ENCODE measurements around the gene MDK. TPM values are rescaled to one million over a fixed set of nuclear protein-coding genes. Genes with fewer than 3 reads are reported as not detected.

MDK gene, protein sequence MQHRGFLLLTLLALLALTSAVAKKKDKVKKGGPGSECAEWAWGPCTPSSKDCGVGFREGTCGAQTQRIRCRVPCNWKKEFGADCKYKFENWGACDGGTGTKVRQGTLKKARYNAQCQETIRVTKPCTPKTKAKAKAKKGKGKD
- total RNA-seq = 2,973 and 4,339 TPM in 2 replicates
- polyA plus RNA-seq = 3,396 and 3,769 TPM in 2 replicates

DNA sequence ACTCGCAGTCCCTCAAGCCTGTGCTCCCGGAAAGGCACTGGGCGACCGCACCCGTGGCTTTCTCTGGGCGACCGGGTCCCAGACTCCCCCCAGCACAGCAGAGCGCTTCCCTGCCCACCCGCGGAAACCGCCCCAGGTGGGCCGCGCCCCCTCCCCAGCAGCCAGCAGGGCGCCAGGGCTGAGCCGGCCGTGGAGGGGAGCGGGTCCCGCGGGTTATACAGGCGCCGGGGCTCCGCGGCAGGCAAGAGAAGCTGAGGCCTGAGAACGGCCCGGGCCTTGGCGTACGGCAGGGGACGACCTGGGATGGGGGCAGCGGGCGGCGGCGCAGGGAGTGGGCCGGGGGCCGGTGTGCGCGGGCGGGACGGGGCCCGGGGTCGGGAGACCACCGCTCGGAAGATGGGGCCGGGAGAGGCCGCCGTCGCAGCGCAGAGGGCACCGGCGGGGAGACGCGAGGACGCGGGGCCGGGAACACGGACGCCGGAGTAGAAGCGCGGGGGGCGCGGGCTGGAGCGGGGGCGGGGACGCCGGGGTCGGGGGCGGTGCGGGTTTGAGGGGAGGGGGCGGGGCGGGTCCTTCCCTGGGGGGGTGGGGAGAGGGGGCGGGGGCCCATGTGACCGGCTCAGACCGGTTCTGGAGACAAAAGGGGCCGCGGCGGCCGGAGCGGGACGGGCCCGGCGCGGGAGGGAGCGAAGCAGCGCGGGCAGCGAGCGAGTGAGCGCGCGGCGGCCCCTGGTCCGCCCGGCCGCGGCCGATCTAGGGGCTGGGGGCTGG lies at the start of gene MDK:
TSS of gene MDK (plus strand) at position 622 of the 771 bp plus-strand sequence. CDS start 389 bp downstream, outside the sequence.
- Histone ChIP-seq H3K9me3 (ENCODE audit: low read depth) (no peaks in the 10 kb centered on the region), H3K27ac (peak within 1 kb of the TSS; percentile 98), H3K4me1 (ENCODE audit: low read depth) (peaks cover 8% of the 10 kb centered on the region), H3K27me3 (no peaks in the 10 kb centered on the region), H3K4me3 (peak within 1 kb of the TSS; percentile 63), H3K36me3 (peaks cover 7% of the 10 kb centered on the region)
- DNase-seq (ENCODE audit: low read depth in 1 of 2, low spot score in 1 of 2) = peak; percentile 56 to 88
- TF ChIP-seq CTCF (IDR thresholded peaks at IDR 0.05; ENCODE audit: low read depth, low read length) = no peak

DNA sequence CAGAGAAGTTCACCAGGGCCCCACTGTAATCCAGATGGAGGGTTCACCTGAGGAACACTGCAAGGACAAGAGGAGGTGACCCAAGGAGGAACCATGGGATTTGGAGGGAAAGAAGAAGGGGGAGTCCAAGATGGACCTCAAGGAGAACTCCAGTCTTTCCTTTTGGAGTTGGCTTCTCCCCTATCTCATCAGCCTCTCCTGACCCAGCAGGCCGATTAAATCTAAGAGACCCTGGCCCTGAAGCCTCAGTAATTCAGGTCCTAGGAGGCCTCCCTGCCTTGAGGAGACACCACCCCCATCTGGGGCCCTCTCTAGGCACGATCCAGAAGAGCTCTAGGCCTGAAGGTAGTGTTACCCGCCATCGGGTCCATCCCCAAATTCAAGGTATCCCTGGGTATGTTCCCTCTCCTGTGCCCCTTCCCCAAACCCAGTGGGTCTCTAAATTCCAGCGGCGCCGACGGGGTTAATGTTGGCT lies 49.3 kb upstream of the MDK start:
- TF ChIP-seq CTCF (IDR thresholded peaks at IDR 0.05; ENCODE audit: low read depth, low read length) = no peak
- DNase-seq (ENCODE audit: low read depth in 1 of 2, low spot score in 1 of 2) = no peak
- H3K4me3 ChIP-seq = peak overlapping the region; percentile 49
- peaks cover 8% of the 10 kb centered on the region for H3K4me1 ChIP-seq (ENCODE audit: low read depth)
- H3K27ac ChIP-seq = no peak overlapping the region
- no peaks in the 10 kb centered on the region for H3K36me3 ChIP-seq
- no peaks in the 10 kb centered on the region for H3K9me3 ChIP-seq (ENCODE audit: low read depth)
- peaks cover 4% of the 10 kb centered on the region for H3K27me3 ChIP-seq

DNA sequence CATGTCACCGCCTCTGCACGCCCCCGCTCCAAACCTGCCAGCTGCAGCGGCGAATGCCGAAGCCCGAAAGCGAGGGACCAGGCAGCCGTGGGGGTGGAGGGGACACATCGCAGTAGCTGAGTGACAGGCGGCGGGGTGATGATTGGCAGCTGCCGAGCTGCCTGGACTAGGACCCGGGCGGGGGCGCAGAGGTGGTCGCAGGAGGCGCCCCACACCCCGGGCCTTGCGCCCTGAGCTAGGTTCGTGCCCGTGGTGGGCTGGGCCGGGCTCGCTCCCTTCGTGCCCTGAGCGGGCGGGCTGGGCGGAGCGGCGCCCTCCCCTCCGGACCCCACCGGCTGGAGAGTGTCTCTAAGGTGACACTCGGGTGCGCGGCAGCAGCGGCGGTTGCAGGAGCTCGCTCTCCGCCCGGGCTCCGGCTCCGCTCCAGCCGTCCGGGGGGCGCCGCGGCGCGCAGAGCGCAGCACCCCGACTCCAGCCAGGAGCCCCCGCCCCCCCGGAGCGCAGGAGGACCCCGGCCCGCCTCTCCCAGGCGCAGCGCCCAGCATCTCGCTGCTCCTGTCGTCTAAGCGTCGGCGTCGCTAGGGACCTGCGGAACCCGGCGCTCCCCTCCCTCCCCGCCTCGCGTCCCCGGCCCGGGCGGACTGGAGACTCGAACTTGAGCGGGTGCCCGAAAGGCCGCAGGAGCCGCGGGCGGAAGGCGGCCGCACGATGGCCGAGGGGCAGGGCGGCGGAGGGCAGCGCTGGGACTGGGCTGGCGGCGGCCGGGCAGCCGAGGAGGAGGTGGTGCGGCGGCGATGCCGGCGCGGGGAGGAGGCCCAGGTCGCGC lies 48.7 kb upstream of the MDK start:
- Histone ChIP-seq H3K4me1 (ENCODE audit: low read depth) (peaks cover 8% of the 10 kb centered on the region), H3K9me3 (ENCODE audit: low read depth) (no peaks in the 10 kb centered on the region), H3K4me3 (peak overlapping the region; percentile 49), H3K27me3 (peaks cover 4% of the 10 kb centered on the region), H3K36me3 (no peaks in the 10 kb centered on the region), H3K27ac (no peak overlapping the region)
- DNase-seq (ENCODE audit: low read depth in 1 of 2, low spot score in 1 of 2) = peak in 1 of 2 donors; percentile 67
- no peak for TF ChIP-seq CTCF (IDR thresholded peaks at IDR 0.05; ENCODE audit: low read depth, low read length)

DNA sequence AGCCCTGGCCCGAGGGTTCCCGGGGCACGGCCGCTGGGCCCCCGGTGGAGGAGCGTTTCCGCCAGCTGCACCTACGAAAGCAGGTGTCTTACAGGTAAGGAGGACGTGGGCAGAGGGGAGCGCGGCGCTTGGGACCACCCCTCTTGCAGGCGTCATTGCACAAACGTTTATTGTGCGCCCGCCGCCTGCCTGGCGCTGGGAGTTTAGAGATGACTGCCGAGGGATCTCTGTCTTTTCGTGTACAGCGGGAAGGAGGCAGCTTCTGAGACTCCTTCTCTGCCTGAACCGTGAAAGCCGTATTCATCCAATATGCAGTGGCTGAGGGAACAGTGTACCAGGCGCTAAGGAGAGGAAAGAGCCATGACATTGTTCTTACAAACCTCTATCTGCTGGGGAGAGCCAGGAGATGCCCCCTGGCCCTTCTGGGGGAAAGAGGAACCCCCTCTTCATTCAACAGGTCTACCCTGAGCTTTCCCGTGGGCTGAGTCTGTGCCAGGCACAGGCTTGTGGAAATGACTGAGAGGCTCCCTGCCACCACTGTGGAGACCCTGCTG lies 48.0 kb upstream of the MDK start:
- no peak for TF ChIP-seq CTCF (IDR thresholded peaks at IDR 0.05; ENCODE audit: low read depth, low read length)
- Histone ChIP-seq H3K27ac (no peak overlapping the region), H3K36me3 (no peaks in the 10 kb centered on the region), H3K9me3 (ENCODE audit: low read depth) (no peaks in the 10 kb centered on the region), H3K4me3 (peak overlapping the region; percentile 49), H3K27me3 (peaks cover 4% of the 10 kb centered on the region), H3K4me1 (ENCODE audit: low read depth) (peaks cover 10% of the 10 kb centered on the region)
- no peak for DNase-seq (ENCODE audit: low read depth in 1 of 2, low spot score in 1 of 2)

DNA sequence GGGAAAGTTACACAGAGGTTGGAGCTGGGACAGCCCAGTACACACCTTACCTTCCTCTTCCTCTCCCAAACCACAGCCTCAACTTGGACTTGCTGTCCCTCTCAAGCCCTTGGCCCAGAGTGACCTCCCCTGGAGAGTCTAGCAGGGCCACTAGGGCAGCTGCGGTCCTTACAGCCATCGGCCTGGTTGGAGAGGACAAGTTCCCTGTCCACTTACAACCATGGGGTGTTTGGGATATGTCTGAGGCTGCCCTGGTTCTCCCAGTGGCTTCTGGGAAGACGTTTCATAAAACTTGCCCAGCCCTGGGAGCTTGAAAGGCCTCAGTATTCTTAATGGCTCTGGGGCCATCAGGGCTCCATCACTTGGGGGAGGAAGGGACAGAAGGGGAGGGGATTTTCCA lies 47.3 kb upstream of the MDK start:
- Histone ChIP-seq H3K27me3 (peaks cover 4% of the 10 kb centered on the region), H3K9me3 (ENCODE audit: low read depth) (no peaks in the 10 kb centered on the region)
- no peak for DNase-seq (ENCODE audit: low read depth in 1 of 2, low spot score in 1 of 2)

More for the DNA sequence above, 47.3 kb upstream of the MDK start:
- TF ChIP-seq CTCF (IDR thresholded peaks at IDR 0.05; ENCODE audit: low read depth, low read length) = no peak
- H3K4me1 ChIP-seq (ENCODE audit: low read depth) = peaks cover 18% of the 10 kb centered on the region
- no peaks in the 10 kb centered on the region for H3K36me3 ChIP-seq
- no peak overlapping the region for H3K27ac ChIP-seq
- H3K4me3 ChIP-seq = no peak overlapping the region
